ENCODE data around the gene FCHO1.

The FCHO1 gene

GRCh38 chr19:17737690-17738153 lies 13.6 kb upstream of the FCHO1 start:
- no peak for DNase-seq

- no peak for DNase-seq
Measured at GRCh38 chr19:17739121-17739875, 12.0 kb upstream of the FCHO1 start.

GRCh38 chr19:17741456-17741855 lies 9.8 kb upstream of the FCHO1 start:
- no peak for DNase-seq

- no peak for DNase-seq
Measured at GRCh38 chr19:17743874-17744580, 7.2 kb upstream of the FCHO1 start.

- DNase-seq = peak; percentile 95
Measured at GRCh38 chr19:17747205-17748098, 3.8 kb upstream of the FCHO1 start.

- DNase-seq = no peak
Measured at GRCh38 chr19:17748884-17749638, 2.2 kb upstream of the FCHO1 start.

DNA sequence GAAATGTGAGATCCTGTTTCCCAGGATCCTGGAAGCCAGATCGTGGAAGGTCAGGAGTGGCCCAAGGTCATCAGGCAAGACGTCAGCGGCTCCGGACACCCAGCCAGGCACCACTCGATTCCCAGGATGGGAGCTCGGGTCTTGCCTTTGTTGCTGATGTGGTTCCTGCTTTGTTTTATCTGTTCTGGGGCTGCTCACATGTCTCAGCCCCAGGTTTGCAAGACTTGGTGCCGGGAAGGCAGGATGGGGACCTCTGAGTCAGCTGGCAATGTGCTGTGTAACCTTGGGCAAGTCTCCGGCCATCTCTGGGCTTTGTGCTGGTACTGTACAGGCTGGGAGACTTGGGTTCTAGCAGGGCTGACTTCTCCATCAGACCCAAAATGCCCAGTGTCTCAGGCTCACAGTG lies 1.4 kb upstream of the FCHO1 start:
- peak; percentile 29 for DNase-seq

GRCh38 chr19:17751912-17752273 lies 616 bp downstream of the FCHO1 start:
- no peak for DNase-seq

GRCh38 chr19:17752865-17753639 lies 1.8 kb downstream of the FCHO1 start:
- DNase-seq = no peak

DNA sequence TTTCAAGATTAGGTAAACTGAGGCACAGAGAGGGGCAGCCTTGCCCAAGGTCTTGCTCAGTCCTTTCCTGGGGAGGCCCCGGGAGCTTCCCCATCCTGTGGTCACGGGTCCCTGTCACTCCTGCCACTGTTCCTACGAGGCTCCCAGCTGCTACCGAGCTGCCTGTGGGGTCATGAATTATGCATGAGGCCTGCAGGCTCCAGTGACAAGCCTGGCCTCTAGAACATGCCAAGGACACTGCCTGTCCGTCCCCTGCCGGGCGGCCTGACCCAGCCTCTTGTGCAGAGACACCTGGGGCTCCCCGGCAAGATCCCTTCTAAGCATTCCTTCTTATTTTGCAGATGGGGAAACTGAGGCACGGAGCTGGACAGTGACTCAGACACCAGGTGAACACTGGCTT lies 2.7 kb downstream of the FCHO1 start:
- DNase-seq = no peak

GRCh38 chr19:17754634-17755442 lies 3.6 kb downstream of the FCHO1 start:
- DNase-seq = no peak

- DNase-seq = no peak
Measured at GRCh38 chr19:17755443-17755890, 4.2 kb downstream of the FCHO1 start.

DNA sequence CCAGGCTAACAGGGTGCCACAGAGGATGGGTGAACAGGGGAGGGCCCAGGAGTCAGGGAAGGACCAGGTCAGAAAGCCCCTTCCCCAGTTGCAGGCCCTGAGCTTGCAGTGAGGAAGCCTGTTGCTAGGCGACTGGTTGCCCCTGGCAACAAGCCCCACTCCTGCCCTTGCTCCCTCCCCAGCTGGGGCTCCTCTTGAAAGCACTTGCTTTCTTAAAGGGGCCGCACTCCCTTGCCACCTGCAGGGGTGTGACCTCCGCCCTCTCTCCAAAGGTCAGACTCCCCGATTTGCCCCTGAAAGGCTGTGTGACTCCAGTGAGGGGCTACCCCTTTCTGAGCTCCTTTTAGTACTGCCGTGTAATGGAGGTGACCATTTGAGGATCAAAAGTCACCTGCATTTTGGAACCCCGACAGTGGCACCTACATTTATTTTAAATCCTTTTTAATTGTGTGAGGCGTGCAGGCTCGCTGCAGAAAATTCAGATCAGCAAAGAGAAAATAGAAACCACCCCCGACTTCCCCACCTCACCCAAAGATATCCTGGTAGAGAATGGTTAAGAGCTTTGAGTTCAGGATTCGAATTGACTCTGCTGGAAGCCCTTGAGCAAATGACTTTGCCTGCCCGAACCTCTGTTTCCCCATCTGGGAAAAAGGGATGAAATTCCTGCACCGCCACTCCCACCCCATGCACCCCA lies 4.8 kb downstream of the FCHO1 start:
- no peak for DNase-seq

DNA sequence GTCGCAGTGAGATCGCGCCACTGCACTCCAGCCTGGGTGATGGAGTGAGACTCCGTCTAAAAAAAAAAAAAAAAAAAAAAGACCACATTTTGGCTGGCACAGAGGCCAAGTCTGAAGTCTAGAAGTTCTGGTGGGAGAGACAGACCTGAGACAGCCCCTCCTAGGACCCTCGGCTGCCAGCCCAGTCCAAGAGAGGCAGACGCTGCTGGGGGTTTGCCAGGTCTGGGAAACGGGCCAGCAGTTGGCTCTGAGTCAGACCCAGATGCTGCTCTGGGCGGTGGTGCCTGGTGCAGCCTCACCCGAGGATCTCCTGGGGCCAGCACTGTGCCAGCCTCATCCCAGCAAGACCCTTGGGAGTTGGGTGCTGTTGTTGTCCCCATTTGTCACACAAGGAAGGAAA lies 5.8 kb downstream of the FCHO1 start:
- DNase-seq = no peak

- DNase-seq = no peak
Measured at GRCh38 chr19:17758515-17758914, 7.2 kb downstream of the FCHO1 start.

- no peak for DNase-seq
Measured at GRCh38 chr19:17761148-17761547, 9.9 kb downstream of the FCHO1 start.

DNA sequence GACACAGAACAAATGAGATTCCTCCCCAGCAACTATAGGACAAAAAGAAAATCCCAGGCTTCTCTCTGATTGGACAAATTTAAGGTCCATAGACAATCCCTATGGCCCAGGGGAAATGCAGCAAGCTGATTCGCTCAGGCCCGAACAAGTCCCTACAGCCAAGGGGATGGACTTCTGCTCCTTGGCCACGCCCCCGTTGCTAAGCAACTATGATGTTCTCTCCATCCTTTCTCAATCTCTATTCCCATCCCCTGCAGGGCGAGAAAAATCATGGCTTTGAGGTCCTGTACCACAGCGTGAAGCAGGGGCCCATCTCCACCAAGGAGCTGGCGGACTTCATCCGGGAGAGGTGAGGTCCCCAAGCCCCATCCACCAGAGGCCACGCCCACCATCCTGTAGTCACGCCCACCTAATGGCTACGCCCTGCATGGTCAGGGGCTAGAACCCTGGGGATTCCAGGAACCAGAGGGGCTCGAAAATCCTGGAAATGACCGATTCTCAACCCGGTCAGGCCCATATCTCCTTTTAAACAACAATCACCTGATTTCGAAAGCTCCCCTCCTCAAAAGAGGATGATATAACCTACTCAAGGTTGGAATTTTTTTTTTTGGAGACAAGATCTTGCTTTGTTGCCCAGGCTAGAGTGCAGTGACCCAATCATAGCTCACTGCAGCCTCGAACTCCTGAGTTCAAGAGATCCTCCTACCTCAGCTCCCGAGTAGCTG lies 11.4 kb downstream of the FCHO1 start:
- no peak for DNase-seq

- DNase-seq = no peak
Measured at GRCh38 chr19:17764348-17764747, 13.1 kb downstream of the FCHO1 start.

DNA sequence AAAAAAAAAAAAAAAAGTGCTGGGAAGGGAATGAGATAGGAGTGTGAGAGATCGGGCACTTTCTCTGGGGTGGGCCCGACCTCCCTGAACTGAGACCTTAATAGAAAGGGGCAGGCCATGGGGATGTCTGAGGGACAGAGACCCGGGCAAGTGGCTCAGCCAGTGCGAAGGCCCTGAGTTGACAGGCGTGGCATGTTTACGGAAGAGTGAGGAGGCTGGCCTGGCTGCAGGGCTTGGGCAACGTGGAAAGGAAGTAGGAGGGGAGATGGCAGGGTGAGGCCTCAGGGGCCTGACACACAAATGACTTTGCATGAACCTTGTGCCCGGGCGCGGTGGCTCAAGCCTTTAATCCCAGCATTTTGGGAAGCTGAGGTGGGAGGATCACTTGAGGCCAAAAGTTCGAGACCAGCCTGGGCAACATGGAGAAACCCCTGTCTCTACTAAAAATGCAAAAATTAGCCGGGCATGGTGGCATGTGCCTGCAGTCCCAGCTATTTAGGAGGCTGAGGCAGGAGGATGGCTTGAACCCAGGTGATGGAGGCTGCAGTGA lies 13.9 kb downstream of the FCHO1 start:
- DNase-seq = no peak

Data from activated T-cell treated with anti-CD3 and anti-CD28 coated beads, Interleukin-2, amount 50 U/mL, for 1 hour (primary cell).